Tibial nerve (tissue), 4 donors: Measurements from ENCODE around the gene BCAS3.

ENCODE experiments used
- CTCF ChIP-seq, 5 experiments: fragments of 200-600 bp in 3 of 5; fragments of 450-650 bp in 2 of 5; sonication (generic) in 3 of 5; IDR thresholded peaks; one replicate each; pipeline ENCODE4 v1.5.1; 2016 to 2019; ENCODE audit warnings: antibody characterized with exemption in 5 of 5, mild to moderate bottlenecking in 3 of 5, moderate library complexity in 2 of 5
- EP300 ChIP-seq, 2 donors: sonication (generic); formaldehyde crosslinking; IDR thresholded peaks; one replicate each; pipeline ENCODE4 v1.6.1; 2017; ENCODE audit warnings: antibody characterized with exemption in 2 of 2, mild to moderate bottlenecking in 1 of 2
- POLR2A ChIP-seq, 2 donors: fragments of 450-650 bp; IDR thresholded peaks; one replicate each; pipeline ENCODE4 v1.6.1; 2017; ENCODE audit warnings: antibody characterized with exemption in 2 of 2, mild to moderate bottlenecking in 2 of 2, moderate library complexity in 2 of 2

- TF ChIP-seq CTCF (IDR thresholded peaks at IDR 0.05): peak; percentile 98 to 99 (median 99)
- peak in 1 of 2 donors; percentile 73 for TF ChIP-seq EP300 (IDR thresholded peaks at IDR 0.05)
- peak; percentile 42 to 61 for TF ChIP-seq POLR2A (IDR thresholded peaks at IDR 0.05)
These were observed 734.6 kb downstream of the BCAS3 start for GRCh38 chr17:61412143-61412859.
